Adrenal gland (tissue), 5 donors: ENCODE measurements around the gene CHDH.

ENCODE experiments used
- CTCF ChIP-seq, 6 experiments: fragments of 450-650 bp in 4 of 6; fragments of 200-600 bp in 2 of 6; sonication (generic) in 1 of 6; IDR thresholded peaks; 1 replicate in 5 of 6; 2 replicates in 1 of 6; pipeline versions ENCODE4 v1.5.1 to v1.8.0; 2016 to 2021; ENCODE audit warnings: antibody characterized with exemption in 6 of 6, mild to moderate bottlenecking in 2 of 6, moderate library complexity in 1 of 6
- POLR2A ChIP-seq, 2 donors: fragments of 450-650 bp; IDR thresholded peaks; one replicate each; pipeline ENCODE4 v1.6.1; 2017; ENCODE audit warnings: antibody characterized with exemption in 2 of 2, mild to moderate bottlenecking in 2 of 2, moderate library complexity in 1 of 2
- donor health status: DM: no; HTN: no; CAD: no.

GRCh38 chr3:53775018-53775417, 71.2 kb downstream of the CHDH start:
- TF ChIP-seq CTCF (IDR thresholded peaks at IDR 0.05) (no peak), POLR2A (IDR thresholded peaks at IDR 0.05) (no peak)
